ENCODE results near the gene USP36.

DNA sequence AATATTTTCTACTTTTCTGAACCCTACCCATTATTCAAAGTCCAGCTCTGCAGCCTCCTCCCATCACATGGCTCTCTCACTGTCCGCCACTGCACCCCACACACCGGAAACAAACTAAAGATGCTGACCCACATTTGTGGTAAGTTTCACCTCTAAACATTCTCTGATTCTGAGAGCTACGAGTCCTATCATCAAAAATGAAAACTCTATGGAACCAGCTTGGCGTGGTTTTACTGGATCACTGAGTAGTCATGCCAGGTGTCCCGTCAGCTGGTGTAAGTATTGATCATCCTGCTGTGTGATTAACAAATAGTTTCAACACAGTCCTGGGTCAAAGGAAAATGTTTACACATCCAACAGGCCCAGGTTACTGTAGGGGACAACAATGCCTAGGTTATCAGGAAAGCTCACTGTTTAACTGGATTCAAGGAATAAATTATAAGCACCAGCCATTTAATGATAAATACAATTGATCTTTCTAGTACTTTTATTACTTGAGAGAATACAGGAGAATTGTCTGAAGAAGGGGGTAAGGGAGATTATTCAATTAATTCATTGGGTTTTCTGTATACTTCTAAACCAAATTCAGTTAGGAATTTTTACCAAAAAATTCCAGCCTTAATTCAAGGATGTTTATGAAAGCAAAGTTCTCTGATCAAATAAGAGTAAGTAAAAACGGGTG lies 92.4 kb downstream of the USP36 start:
- TF ChIP-seq, protein P1, sequence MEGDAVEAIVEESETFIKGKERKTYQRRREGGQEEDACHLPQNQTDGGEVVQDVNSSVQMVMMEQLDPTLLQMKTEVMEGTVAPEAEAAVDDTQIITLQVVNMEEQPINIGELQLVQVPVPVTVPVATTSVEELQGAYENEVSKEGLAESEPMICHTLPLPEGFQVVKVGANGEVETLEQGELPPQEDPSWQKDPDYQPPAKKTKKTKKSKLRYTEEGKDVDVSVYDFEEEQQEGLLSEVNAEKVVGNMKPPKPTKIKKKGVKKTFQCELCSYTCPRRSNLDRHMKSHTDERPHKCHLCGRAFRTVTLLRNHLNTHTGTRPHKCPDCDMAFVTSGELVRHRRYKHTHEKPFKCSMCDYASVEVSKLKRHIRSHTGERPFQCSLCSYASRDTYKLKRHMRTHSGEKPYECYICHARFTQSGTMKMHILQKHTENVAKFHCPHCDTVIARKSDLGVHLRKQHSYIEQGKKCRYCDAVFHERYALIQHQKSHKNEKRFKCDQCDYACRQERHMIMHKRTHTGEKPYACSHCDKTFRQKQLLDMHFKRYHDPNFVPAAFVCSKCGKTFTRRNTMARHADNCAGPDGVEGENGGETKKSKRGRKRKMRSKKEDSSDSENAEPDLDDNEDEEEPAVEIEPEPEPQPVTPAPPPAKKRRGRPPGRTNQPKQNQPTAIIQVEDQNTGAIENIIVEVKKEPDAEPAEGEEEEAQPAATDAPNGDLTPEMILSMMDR (IDR thresholded peaks at IDR 0.05) = no peak
- no peak for TF ChIP-seq EP300 (IDR thresholded peaks at IDR 0.05)
